Panc1 (cell line): Measurements from ENCODE around the gene CNTN4. TPM values are rescaled to one million over a fixed set of nuclear protein-coding genes. Genes with fewer than 3 reads are reported as not detected.

Experiments used
- ATAC-seq: fragments of 200-7000 bp; cut with Tn5 transposase; 2 replicates; pipeline ENCODE4 v1.9.1; 2020; ENCODE audit warnings: mild to moderate bottlenecking, moderate library complexity
- BruUV-seq: library from RNA; stranded (reverse); fragments of 400-500 nt; replicated peaks from 2 replicates; lab custom pipeline; 2021; lab: Mats Ljungman, UMichigan
- CTCF ChIA-PET: fragments of 300-600 bp; sonication (Branson Sonifier 250); formaldehyde crosslinking; loops from one replicate; lab custom pipeline; 2022; ENCODE audit warnings: antibody characterized with exemption; lab: Charles Lee
- POLR2A ChIA-PET: fragments of 300-600 bp; sonication (Branson Sonifier 250); formaldehyde crosslinking; loops from one replicate; lab custom pipeline; 2022; ENCODE audit warnings: antibody characterized with exemption; lab: Charles Lee
- DNase-seq: peaks from one replicate; pipeline ENCODE4 v3.0.0-alpha.2; 2010; ENCODE audit warnings: low read depth, low spot score
- H3K27ac ChIP-seq: 2 replicates; pipeline ENCODE4 v1.5.1; 2011; ENCODE audit warnings: mild to moderate bottlenecking, low read length, inconsistent platforms
- H3K27me3 ChIP-seq: fragments of 200-500 bp; sonication (Bioruptor generic); 2 replicates; pipeline ENCODE4 v1.6.0; 2014; ENCODE audit warnings: low read length, inconsistent platforms; ENCODE audit not compliant: control insufficient read depth, insufficient read depth
- H3K36me3 ChIP-seq: fragments of 200-500 bp; sonication (Bioruptor generic); 2 replicates; pipeline ENCODE4 v1.5.1; 2014; ENCODE audit warnings: inconsistent platforms, mild to moderate bottlenecking, low read length, moderate library complexity; ENCODE audit not compliant: control insufficient read depth, insufficient read depth
- H3K4me1 ChIP-seq: 2 replicates; pipeline ENCODE4 v1.5.1; 2011; ENCODE audit warnings: inconsistent platforms, mild to moderate bottlenecking, low read length, moderate library complexity; ENCODE audit not compliant: control insufficient read depth, insufficient read depth
- H3K4me3 ChIP-seq, 2 experiments: 2 replicates each; pipeline ENCODE4 v1.5.1; 2011 to 2012; ENCODE audit warnings: low read depth in 2 of 2, low read length in 2 of 2, mild to moderate bottlenecking in 2 of 2, inconsistent platforms in 1 of 2, moderate library complexity in 1 of 2
- H3K9me3 ChIP-seq: fragments of 200-500 bp; sonication (Bioruptor generic); 2 replicates; pipeline ENCODE4 v1.5.1; 2014; ENCODE audit warnings: low read depth, mild to moderate bottlenecking, inconsistent platforms, low read length, moderate library complexity; ENCODE audit not compliant: control insufficient read depth, insufficient read depth
- CTCF ChIP-seq: fragments of 450-650 bp; IDR thresholded peaks from 2 replicates; pipeline ENCODE4 v1.5.1; 2017; ENCODE audit warnings: mild to moderate bottlenecking
- POLR2AphosphoS5 ChIP-seq: IDR thresholded peaks from 2 replicates; pipeline ENCODE4 v1.6.1; 2012; ENCODE audit warnings: mild to moderate bottlenecking, low read depth, low read length, moderate library complexity
- REST ChIP-seq, 2 experiments: IDR thresholded peaks; 2 replicates each; pipeline ENCODE4 v1.6.1; 2011 to 2012; ENCODE audit warnings: low read depth in 2 of 2, control low read depth in 1 of 2, low read length in 1 of 2, mild to moderate bottlenecking in 1 of 2, moderate library complexity in 1 of 2; ENCODE audit not compliant: insufficient read depth in 1 of 2
- SIN3A ChIP-seq: IDR thresholded peaks from 2 replicates; pipeline ENCODE4 v1.6.1; 2012; ENCODE audit warnings: low read depth, mild to moderate bottlenecking, low read length, moderate library complexity, borderline replicate concordance; ENCODE audit not compliant: insufficient read depth
- TCF7L2 ChIP-seq: IDR thresholded peaks from 2 replicates; pipeline ENCODE4 v1.6.1; 2011; ENCODE audit warnings: mild to moderate bottlenecking, low read depth, low read length, inconsistent platforms
- in situ Hi-C: cut with HindIII; loops from 2 replicates; pipeline ENCODE4 v1.10.0; 2016; ENCODE audit warnings: low sequenced_read_pairs, low pct_unique_long_range_greater_than_20kb
- intact Hi-C: fragments of 100-400 bp; cut with micrococcal nuclease; formaldehyde crosslinking; loops from one replicate; pipeline ENCODE4 v1.10.0; 2022; ENCODE audit not compliant: unreplicated experiment
- total RNA-seq: library from RNA; stranded (reverse); gene quantifications from one replicate; pipeline ENCODE4 v1.2.1, GENCODE V29; 2021; ENCODE audit not compliant: unreplicated experiment

The CNTN4 gene
- total RNA-seq, 1 experiment from 2014 or later = not detected

GRCh38 chr3:2441558-2441957 is 342.9 kb downstream of the CNTN4 start:
- in situ Hi-C loops = no loop called here
- TF ChIP-seq CTCF = no peak
- no peak for TF ChIP-seq SIN3A
- TF ChIP-seq REST (IDR thresholded peaks at IDR 0.05; ENCODE audit: insufficient read depth in 1 of 2, low read depth in 2 of 2, low read length in 1 of 2) = no peak
- Histone ChIP-seq H3K36me3 (no peaks in the 10 kb centered on the region), H3K27ac (no peak overlapping the region), H3K4me1 (no peaks in the 10 kb centered on the region), H3K4me3 (no peak overlapping the region), H3K9me3 (no peaks in the 10 kb centered on the region), H3K27me3 (no peaks in the 10 kb centered on the region)
- POLR2A ChIA-PET = no interaction called here
- DNase-seq (no peak), ATAC-seq (no peak)
- BruUV-seq = no TSS peak
- CTCF ChIA-PET = no interaction called here
- intact Hi-C loops = no loop called here

- Histone ChIP-seq H3K27me3 (no peaks in the 10 kb centered on the region), H3K4me1 (no peaks in the 10 kb centered on the region), H3K27ac (no peak overlapping the region), H3K4me3 (no peak overlapping the region), H3K36me3 (no peaks in the 10 kb centered on the region), H3K9me3 (no peaks in the 10 kb centered on the region)
- POLR2A ChIA-PET = no interaction called here
- no peak for TF ChIP-seq TCF7L2
- TF ChIP-seq POLR2AphosphoS5 = no peak
- TF ChIP-seq CTCF = no peak
- no peak for TF ChIP-seq REST (IDR thresholded peaks at IDR 0.05; ENCODE audit: insufficient read depth in 1 of 2, low read depth in 2 of 2, low read length in 1 of 2)
- TF ChIP-seq SIN3A = no peak
- CTCF ChIA-PET = no interaction called here
- BruUV-seq = no TSS peak
- DNase-seq = no peak
- no peak for ATAC-seq
- intact Hi-C loops (no loop called here), in situ Hi-C loops (no loop called here)
Observed at GRCh38 chr3:2446146-2446545, 347.5 kb downstream of the CNTN4 start.
